Measurements from ENCODE around the gene F13A1.

F13A1 gene

GRCh38 chr6:6319952-6320811 is at the start of gene F13A1:
Gene F13A1 (minus strand): TSS chr6:6320662. CDS start chr6:6318664, 1,998 bp downstream.
- DNase-seq = no peak

- DNase-seq = no peak
These were observed 48.2 kb upstream of the F13A1 start for GRCh38 chr6:6368684-6369052.

GRCh38 chr6:6368040-6368683 is 47.7 kb upstream of the F13A1 start:
- DNase-seq = no peak

GRCh38 chr6:6366803-6367202 is 46.3 kb upstream of the F13A1 start:
- no peak for DNase-seq

- DNase-seq = no peak
These were observed 44.8 kb upstream of the F13A1 start for GRCh38 chr6:6365242-6365641.

- no peak for DNase-seq
These were observed 41.8 kb upstream of the F13A1 start for GRCh38 chr6:6362056-6362840.

GRCh38 chr6:6357530-6357929 is 37.1 kb upstream of the F13A1 start:
- DNase-seq = no peak

GRCh38 chr6:6357032-6357431 is 36.6 kb upstream of the F13A1 start:
- no peak for DNase-seq

- no peak for DNase-seq
These were observed 32.3 kb upstream of the F13A1 start for GRCh38 chr6:6352772-6353171.

GRCh38 chr6:6351511-6352025 is 31.1 kb upstream of the F13A1 start:
- no peak for DNase-seq

GRCh38 chr6:6350696-6351095 is 30.2 kb upstream of the F13A1 start:
- DNase-seq = no peak

- DNase-seq = no peak
These were observed 27.8 kb upstream of the F13A1 start for GRCh38 chr6:6348256-6348655.

- no peak for DNase-seq
These were observed 26.1 kb upstream of the F13A1 start for GRCh38 chr6:6346427-6347023.

GRCh38 chr6:6333501-6333900 is 13.0 kb upstream of the F13A1 start:
- no peak for DNase-seq

- DNase-seq = no peak
These were observed 12.4 kb upstream of the F13A1 start for GRCh38 chr6:6332811-6333244.

- no peak for DNase-seq
These were observed 11.6 kb upstream of the F13A1 start for GRCh38 chr6:6331946-6332601.

GRCh38 chr6:6331393-6331792 is 10.9 kb upstream of the F13A1 start:
- no peak for DNase-seq

- DNase-seq = no peak
These were observed 9.9 kb upstream of the F13A1 start for GRCh38 chr6:6330407-6330806.

- no peak for DNase-seq
These were observed 8.0 kb upstream of the F13A1 start for GRCh38 chr6:6328451-6328850.

- no peak for DNase-seq
These were observed 2.9 kb upstream of the F13A1 start for GRCh38 chr6:6323352-6323751.

GRCh38 chr6:6320901-6321300 is 439 bp upstream of the F13A1 start:
- DNase-seq = no peak
